Fibroblast of skin of right quadriceps (primary cell): Measurements from ENCODE around the gene PDE4D.
"Not testable (repeated sequence)": the region's sequence is repeated elsewhere in the genome, so short reads cannot be mapped to it uniquely, and the experiment has no call there.

Source experiments
- DNase-seq: peaks from one replicate; pipeline ENCODE4 v3.0.0-alpha.2; 2013

The PDE4D gene

GRCh38 chr5:59798862-59799667 lies 94.5 kb downstream of the PDE4D start:
- DNase-seq, result peak; percentile 44

- no peak for DNase-seq
Measured at GRCh38 chr5:59795141-59795540, 98.4 kb downstream of the PDE4D start.

DNA sequence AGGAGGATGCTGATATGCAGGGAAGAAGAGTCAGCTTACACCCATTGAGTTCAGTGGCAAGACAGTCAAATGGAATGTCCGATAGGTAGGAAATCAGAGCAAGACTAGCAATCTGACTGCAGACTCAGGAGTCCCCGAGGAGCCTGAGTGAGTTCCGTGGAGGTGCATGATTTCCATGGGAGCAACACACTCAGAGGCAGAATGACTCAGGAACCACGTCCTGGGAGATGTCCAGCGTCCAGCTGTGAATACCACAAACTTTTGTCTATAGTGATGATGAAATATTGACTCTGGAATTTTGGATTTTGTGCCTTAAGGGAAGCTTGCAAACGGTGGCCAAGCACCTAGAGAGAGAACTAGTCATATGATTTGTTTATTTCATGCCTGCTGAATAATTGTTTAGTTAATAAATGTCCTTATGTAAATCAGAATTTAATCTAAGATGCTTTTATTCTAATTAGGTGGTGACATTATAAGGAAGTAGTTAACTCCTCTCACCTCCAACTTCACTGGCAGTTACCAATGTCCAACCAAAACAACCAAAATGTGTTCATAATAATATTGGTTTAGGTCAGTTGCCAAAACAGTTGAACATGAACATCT lies 100.4 kb downstream of the PDE4D start:
- peak; percentile 91 for DNase-seq

GRCh38 chr5:59791617-59792016 lies 101.9 kb downstream of the PDE4D start:
- DNase-seq, result no peak

- DNase-seq, result no peak
Measured at GRCh38 chr5:59790776-59791475, 102.6 kb downstream of the PDE4D start.

DNA sequence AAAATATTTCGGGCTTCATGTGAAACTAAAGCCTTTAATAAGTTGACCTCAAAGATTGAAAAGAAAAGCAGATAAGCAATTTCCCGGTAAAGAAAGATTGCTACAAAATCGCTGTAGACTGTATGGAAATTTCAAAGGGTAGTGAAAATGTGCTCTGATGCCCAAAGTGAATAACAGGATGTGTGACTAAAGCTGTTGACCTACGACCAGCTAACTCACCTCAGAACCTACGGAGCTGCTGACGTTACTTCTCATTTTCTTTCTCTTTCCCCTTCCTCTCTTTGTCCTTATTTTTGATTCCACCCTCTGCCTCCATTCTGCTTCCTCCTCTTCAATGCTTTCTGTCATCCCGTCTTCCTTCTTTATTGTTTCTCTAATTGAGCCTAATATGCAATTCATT lies 103.2 kb downstream of the PDE4D start:
- DNase-seq, result no peak

GRCh38 chr5:59789894-59790293 lies 103.6 kb downstream of the PDE4D start:
- no peak for DNase-seq

GRCh38 chr5:59789197-59789596 lies 104.3 kb downstream of the PDE4D start:
- DNase-seq, result peak; percentile 36

GRCh38 chr5:59786334-59786805 lies 107.2 kb downstream of the PDE4D start:
- peak; percentile 72 for DNase-seq

GRCh38 chr5:59785676-59786333 lies 107.7 kb downstream of the PDE4D start:
- no peak for DNase-seq

GRCh38 chr5:59784708-59785107 lies 108.8 kb downstream of the PDE4D start:
- DNase-seq, result not testable (repeated sequence)

DNA sequence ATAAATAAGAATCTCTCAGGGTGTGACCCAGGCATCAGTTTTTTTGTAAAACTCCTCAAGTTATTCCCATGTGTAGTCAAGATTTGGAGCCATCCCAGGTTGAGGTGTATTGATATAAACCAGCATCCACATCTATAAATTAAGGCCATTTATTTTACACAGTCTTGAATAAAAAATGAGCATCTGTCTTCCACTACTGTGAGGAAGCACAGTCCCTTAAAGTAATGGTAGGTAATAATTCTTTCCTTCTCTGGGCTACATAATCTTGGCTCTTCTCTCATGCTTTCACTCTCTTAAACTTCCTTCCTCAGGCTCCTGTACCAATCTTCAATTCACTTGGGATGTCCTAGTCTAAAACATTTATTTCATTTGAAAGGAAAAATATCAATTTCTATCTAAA lies 110.3 kb downstream of the PDE4D start:
- no peak for DNase-seq

DNA sequence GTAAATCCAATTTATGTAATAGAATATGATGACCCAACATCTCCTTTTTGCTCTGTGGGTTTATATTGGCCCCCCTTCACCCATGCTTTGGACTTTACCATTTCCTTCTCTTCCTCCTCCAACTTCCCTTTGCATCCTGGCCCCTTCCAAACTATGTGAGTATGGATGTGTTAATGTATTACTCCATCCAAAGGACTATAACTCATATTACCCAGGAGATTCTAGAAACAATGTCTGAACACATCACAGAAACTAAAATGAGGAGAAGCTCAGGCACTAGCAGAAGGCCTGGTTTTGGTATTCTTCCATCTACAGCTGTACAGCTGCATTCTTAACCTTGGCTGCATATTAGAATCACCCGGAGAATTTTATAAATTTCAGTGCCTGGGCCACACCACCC lies 110.7 kb downstream of the PDE4D start:
- no peak for DNase-seq

- DNase-seq, result no peak
Measured at GRCh38 chr5:59779453-59779852, 114.1 kb downstream of the PDE4D start.

GRCh38 chr5:59777028-59777427 lies 116.5 kb downstream of the PDE4D start:
- no peak for DNase-seq

DNA sequence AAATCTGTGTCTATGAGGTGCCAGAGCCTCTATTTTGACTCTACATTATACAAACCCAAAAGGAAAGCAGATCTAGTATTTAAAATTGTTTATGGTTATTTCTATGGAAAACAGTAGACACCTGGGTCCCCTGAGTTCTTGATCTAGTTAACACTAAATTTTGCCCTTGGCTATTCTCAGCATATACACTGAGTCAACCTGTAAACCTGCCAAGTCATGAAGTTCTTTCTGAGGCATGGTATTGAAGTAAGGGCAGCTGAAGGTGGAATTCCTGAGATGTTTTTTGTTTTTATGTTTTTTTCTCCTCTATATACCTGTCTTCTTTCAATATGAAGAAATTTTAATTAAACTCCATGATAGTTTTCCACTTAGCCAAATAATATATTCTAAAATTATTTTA lies 120.2 kb downstream of the PDE4D start:
- no peak for DNase-seq

GRCh38 chr5:59772757-59773156 lies 120.8 kb downstream of the PDE4D start:
- no peak for DNase-seq

DNA sequence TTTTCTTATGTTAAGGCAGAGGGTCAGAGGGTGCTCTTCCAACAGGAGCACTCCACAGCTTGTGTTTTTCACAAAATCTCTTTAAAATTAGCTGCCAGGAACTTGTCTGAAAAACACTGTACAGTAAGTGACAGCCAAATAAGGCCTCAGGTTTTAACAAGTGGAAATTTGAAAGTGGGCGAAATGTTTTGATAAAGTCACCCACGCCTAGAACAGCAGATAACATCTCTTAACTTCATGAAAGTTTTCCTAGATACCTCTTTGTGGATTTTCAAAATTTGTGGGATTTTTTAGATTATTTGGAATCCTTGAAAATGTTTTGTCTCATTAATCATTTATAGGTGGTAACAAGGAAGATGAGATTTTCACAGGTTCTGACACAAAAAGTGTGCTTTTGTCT lies 121.3 kb downstream of the PDE4D start:
- no peak for DNase-seq

DNA sequence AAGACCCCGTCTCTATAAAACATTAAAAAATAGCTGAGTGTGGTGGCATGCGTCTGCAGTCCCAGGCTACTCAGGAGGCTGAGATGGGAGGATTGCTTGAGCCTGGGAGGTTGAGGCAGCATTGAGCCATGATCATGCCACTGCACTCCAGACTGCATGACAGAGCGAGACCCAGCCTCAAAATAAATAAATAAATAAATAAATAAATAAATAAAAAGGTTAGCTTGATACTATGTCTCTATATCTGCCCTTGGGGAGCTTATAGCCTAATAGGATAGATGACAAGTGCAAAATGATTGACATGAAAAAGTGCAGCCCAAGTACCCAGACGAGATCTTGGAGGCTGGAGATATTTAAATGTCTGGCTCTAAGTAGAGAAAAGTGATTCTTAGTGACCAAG lies 122.6 kb downstream of the PDE4D start:
- DNase-seq, result no peak

DNA sequence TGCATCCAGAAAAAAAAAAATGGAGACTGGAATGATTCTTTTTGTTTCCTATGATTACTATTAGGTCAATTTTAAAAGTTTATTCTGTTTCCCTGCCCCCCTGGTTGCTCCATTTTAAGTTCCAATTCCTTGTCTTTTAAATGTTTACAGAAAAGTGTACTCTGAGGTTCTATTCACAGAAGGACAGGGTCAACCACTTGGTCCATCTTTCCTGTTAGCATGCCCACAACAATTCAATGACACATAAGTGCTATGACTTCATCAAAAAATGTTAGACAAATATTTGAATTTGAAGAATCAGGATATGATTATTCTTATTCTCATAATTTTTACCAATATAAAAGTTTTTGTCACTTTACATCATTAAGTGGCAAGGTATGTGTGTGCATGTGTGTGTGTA lies 123.7 kb downstream of the PDE4D start:
- DNase-seq, result no peak

- no peak for DNase-seq
Measured at GRCh38 chr5:59769041-59769360, 124.5 kb downstream of the PDE4D start.

DNA sequence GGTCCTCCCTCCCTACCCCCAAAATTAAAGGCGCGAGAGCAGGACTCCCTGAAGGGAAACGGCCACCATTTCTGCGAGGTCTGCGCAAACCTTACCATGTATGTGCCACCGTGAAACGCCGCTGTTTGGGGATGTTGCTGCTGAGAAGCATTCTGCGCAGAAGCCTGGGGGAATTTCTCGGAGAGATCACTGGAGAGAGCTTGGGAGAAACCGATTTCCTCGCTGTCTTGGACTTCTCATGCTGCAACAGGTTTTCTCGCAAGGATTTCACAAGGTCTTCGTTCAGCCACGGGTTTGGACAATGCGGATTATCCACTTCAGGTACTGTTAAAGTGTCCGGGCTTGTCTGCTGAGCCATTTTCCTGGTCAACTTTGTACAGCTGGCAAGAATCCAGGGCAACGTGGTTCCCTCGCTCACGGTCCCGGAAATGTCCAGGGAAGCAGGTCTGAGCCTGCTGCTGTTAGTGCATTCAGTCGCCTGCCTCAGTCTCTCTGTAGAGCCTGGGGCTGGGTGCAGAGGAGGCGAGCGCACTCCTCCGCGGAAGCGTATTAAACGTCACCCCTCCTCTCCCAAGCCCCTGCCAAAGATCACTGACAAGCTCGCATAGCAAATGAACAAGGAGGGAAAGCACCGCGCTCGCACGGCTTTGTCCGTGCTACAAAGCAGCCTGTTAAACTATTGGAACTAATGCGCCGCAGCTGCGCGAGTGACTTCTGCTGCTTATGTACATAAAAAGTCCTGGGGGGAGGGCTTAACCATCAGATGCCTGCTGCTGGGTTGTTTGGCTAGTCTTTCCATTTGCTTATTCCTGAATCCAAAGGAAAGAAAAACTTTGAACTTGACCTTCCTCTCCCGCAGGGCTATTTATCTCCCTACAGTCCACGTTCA lies 125.1 kb downstream of the PDE4D start:
- peak; percentile 63 for DNase-seq
